Calu3 (cell line): ENCODE results near the gene ZNF444. TPM values are rescaled to one million over a fixed set of nuclear protein-coding genes. Genes with fewer than 3 reads are reported as not detected.
"Not testable (repeated sequence)": the region's sequence is repeated elsewhere in the genome, so short reads cannot be mapped to it uniquely, and the experiment has no call there.

Experiments used
- BruUV-seq: library from RNA; stranded (reverse); fragments of 400-500 nt; replicated peaks from 2 replicates; lab custom pipeline; 2021; lab: Mats Ljungman, UMichigan
- CTCF ChIA-PET: fragments of 300-600 bp; sonication (Branson Sonifier 250); formaldehyde crosslinking; loops from one replicate; lab custom pipeline; 2022; ENCODE audit warnings: antibody characterized with exemption; lab: Charles Lee
- DNase-seq: peaks from one replicate; pipeline ENCODE4 v3.0.0; 2022
- H3K27ac Mint-ChIP-seq: one replicate; pipeline ENCODE4 v1.8.0; 2022; ENCODE audit warnings: mixed read lengths; ENCODE audit not compliant: unreplicated experiment
- H3K27me3 Mint-ChIP-seq: one replicate; pipeline ENCODE4 v1.8.0; 2022; ENCODE audit warnings: mixed read lengths; ENCODE audit not compliant: unreplicated experiment
- H3K36me3 Mint-ChIP-seq: one replicate; pipeline ENCODE4 v1.8.0; 2022; ENCODE audit warnings: mild to moderate bottlenecking, moderate library complexity, mixed read lengths; ENCODE audit not compliant: insufficient read depth, unreplicated experiment
- H3K4me1 Mint-ChIP-seq: one replicate; pipeline ENCODE4 v1.8.0; 2022; ENCODE audit warnings: mild to moderate bottlenecking, low read depth, mixed read lengths; ENCODE audit not compliant: unreplicated experiment
- H3K4me3 Mint-ChIP-seq: one replicate; pipeline ENCODE4 v1.8.0; 2022; ENCODE audit warnings: mild to moderate bottlenecking, low read depth, moderate library complexity, mixed read lengths; ENCODE audit not compliant: unreplicated experiment
- H3K9me3 Mint-ChIP-seq: one replicate; pipeline ENCODE4 v1.8.0; 2022; ENCODE audit warnings: low read depth, mixed read lengths; ENCODE audit not compliant: unreplicated experiment
- CTCF ChIP-seq: fragments of 200-600 bp; IDR thresholded peaks from one replicate; pipeline ENCODE4 v1.8.0; 2022; ENCODE audit warnings: antibody characterized with exemption; ENCODE audit not compliant: unreplicated experiment
- intact Hi-C: fragments of 100-400 bp; cut with micrococcal nuclease; formaldehyde crosslinking; loops from one replicate; pipeline ENCODE4 v1.10.0; 2022; ENCODE audit not compliant: unreplicated experiment
- total RNA-seq: library from RNA; stranded (reverse); gene quantifications from 2 replicates; pipeline ENCODE4 v1.2.3, GENCODE V29; 2022

ZNF444 gene
- total RNA-seq, 1 experiment from 2014 or later = 78.6 TPM

DNA sequence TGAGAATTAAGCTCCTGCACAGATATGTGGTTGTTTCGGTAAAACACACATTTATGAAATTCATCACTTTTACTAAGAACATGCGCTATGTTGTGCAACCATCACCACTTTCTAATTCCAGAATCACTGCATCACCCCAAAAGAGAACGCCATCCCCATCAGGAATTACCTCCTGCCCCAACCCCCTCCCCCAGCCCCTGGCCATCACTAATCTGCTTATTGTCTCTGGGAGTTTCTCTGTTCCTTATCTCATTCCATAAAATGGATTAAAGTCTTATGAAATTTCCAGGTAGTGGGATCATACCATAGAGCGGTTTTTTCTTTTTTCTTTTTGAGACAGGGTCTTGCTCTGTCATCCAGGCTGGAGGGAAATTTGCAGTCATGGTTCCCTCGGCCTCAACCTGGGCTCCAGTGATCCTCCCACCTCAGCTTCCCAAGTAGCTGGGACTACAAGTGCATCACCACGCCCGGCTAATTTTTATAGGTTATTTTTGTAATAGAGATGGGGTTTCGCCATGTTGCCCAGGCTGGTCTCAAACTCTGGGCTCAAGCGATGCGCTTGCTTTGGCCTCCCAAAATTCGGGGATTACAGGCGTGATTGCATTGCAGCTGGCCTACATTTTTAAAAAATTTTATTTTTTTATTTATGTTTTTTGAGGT, 53.0 kb downstream of the ZNF444 start:
- H3K9me3 Mint-ChIP-seq = peaks cover 3% of the 10 kb centered on the region
- no TSS peak for BruUV-seq

DNA sequence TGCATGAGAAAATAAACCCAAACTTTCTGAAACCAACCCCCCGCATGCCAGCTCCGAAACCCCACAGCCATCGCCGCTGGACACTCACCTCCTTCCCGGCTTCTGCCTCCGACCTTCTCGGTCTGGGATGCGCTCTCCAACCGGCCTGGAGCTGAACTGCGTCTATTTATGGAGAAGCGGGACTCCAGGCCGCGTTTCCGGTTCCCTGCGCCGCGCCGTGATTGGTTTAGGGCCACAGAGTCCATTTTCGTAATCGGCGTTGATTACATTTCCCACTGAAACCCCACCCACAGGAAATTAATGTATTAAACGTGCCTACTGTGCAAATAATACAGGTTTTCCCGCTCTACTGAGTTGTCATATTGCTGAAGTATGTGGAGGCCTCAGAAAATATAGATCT, 56.6 kb downstream of the ZNF444 start, which contains the start of gene ZSCAN5B:
ZSCAN5B (minus strand) TSS at position 138 of the 400 bp plus-strand sequence. CDS start 4,731 bp downstream, outside the sequence.
- BruUV-seq, H3K27ac Mint-ChIP-seq, CTCF ChIA-PET, intact Hi-C loops, H3K9me3 Mint-ChIP-seq, DNase-seq, H3K4me3 Mint-ChIP-seq, H3K4me1 Mint-ChIP-seq, H3K36me3 Mint-ChIP-seq: not testable (repeated sequence)
- H3K27me3 Mint-ChIP-seq = peaks cover 25% of the 10 kb centered on the region

More for the DNA sequence above, 53.0 kb downstream of the ZNF444 start:
- TF ChIP-seq CTCF = no peak
- intact Hi-C loops = no loop called here
- H3K27me3 Mint-ChIP-seq = peaks cover 42% of the 10 kb centered on the region
- CTCF ChIA-PET = no interaction called here
- no peaks in the 10 kb centered on the region for H3K4me1 Mint-ChIP-seq
- no peak overlapping the region for H3K4me3 Mint-ChIP-seq
- no peak overlapping the region for H3K27ac Mint-ChIP-seq
- no peaks in the 10 kb centered on the region for H3K36me3 Mint-ChIP-seq
- DNase-seq = no peak

- H3K27ac Mint-ChIP-seq = no peak overlapping the region
- no peak for TF ChIP-seq CTCF
- H3K4me1 Mint-ChIP-seq = no peaks in the 10 kb centered on the region
- no peaks in the 10 kb centered on the region for H3K36me3 Mint-ChIP-seq
- H3K9me3 Mint-ChIP-seq = peaks cover 3% of the 10 kb centered on the region
- CTCF ChIA-PET = no interaction called here
- no TSS peak for BruUV-seq
- peaks cover 20% of the 10 kb centered on the region for H3K27me3 Mint-ChIP-seq
- intact Hi-C loops = no loop called here
- DNase-seq = no peak
- no peak overlapping the region for H3K4me3 Mint-ChIP-seq
Measured at GRCh38 chr19:56199687-56200086, 58.6 kb downstream of the ZNF444 start.

GRCh38 chr19:56201973-56202372, 60.9 kb downstream of the ZNF444 start, which contains the start of gene ZSCAN5C:
Gene ZSCAN5C, plus strand, starts transcription at chr19:56202273. Its CDS starts 3,641 bp downstream, at chr19:56205914.
- Mint-ChIP-seq H3K27me3 (peaks cover 41% of the 10 kb centered on the region), H3K4me3 (no peak within 1 kb of the TSS), H3K9me3 (peaks cover 3% of the 10 kb centered on the region), H3K4me1 (no peaks in the 10 kb centered on the region), H3K27ac (no peak within 1 kb of the TSS), H3K36me3 (no peaks in the 10 kb centered on the region)
- intact Hi-C loops = no loop called here
- TF ChIP-seq CTCF = no peak
- CTCF ChIA-PET = no interaction called here
- DNase-seq = no peak
- BruUV-seq = no TSS peak

- H3K9me3 Mint-ChIP-seq, DNase-seq, H3K4me1 Mint-ChIP-seq, H3K36me3 Mint-ChIP-seq, intact Hi-C loops, BruUV-seq, H3K4me3 Mint-ChIP-seq, CTCF ChIA-PET, H3K27ac Mint-ChIP-seq: not testable (repeated sequence)
- H3K27me3 Mint-ChIP-seq = peaks cover 64% of the 10 kb centered on the region
Measured at GRCh38 chr19:56207581-56207980, 66.5 kb downstream of the ZNF444 start.
